ENCODE results near the gene PDZRN3. TPM values are rescaled to one million over a fixed set of nuclear protein-coding genes. Genes with fewer than 3 reads are reported as not detected.

The PDZRN3 gene
- total RNA-seq, 1 experiment from 2014 or later = 0.24 TPM

DNA sequence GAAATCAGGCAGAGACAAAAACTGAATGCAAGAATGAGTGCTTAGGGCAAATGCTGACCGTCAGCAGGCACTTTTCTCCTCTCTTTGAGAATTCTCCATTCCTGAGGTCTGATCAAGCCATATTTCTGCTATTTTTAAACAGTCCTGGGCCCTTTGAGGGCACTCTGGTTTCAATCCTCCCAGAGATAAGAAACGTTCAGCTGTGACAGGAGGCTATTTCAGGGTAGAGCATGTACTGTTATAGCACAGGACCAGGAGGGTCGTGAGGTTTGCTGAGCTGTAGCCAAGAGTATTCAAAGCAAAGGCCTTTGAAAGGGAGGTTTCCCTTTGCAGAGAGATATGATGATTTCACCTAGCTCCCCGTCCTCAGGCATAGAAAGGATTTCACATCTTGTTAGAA, 39.6 kb upstream of the PDZRN3 start:
- Histone ChIP-seq H3K27me3 (replicated peaks; ENCODE audit: insufficient read depth, low read depth, low read length, poor library complexity) (no peaks in the 10 kb centered on the region), H3K4me3 (ENCODE audit: low read depth, low read length, poor library complexity, severe bottlenecking) (no peak overlapping the region), H3K27ac (ENCODE audit: low read depth, low read length, poor library complexity, severe bottlenecking) (no peak overlapping the region), H3K4me1 (ENCODE audit: insufficient read depth, low read length, poor library complexity, severe bottlenecking) (no peaks in the 10 kb centered on the region), H3K36me3 (ENCODE audit: insufficient read depth, low read length, poor library complexity, severe bottlenecking) (no peaks in the 10 kb centered on the region), H3K9me3 (ENCODE audit: low read depth, low read length, poor library complexity, severe bottlenecking) (no peaks in the 10 kb centered on the region)
- TF ChIP-seq EZH2 (IDR thresholded peaks at IDR 0.05; ENCODE audit: borderline replicate concordance, low read depth, low read length, poor library complexity, severe bottlenecking) = no peak
- TF ChIP-seq, protein P1, sequence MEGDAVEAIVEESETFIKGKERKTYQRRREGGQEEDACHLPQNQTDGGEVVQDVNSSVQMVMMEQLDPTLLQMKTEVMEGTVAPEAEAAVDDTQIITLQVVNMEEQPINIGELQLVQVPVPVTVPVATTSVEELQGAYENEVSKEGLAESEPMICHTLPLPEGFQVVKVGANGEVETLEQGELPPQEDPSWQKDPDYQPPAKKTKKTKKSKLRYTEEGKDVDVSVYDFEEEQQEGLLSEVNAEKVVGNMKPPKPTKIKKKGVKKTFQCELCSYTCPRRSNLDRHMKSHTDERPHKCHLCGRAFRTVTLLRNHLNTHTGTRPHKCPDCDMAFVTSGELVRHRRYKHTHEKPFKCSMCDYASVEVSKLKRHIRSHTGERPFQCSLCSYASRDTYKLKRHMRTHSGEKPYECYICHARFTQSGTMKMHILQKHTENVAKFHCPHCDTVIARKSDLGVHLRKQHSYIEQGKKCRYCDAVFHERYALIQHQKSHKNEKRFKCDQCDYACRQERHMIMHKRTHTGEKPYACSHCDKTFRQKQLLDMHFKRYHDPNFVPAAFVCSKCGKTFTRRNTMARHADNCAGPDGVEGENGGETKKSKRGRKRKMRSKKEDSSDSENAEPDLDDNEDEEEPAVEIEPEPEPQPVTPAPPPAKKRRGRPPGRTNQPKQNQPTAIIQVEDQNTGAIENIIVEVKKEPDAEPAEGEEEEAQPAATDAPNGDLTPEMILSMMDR (conservative IDR thresholded peaks at IDR 0.05; ENCODE audit: low read depth, low read length) = no peak
- no TSS peak for BruUV-seq (replicated peaks)
- CTCF ChIA-PET = no interaction called here
- no peak for DNase-seq (ENCODE audit: low spot score)
- POLR2A ChIA-PET (ENCODE audit: low non-redundant PET) = no interaction called here
- intact Hi-C loops (cut with micrococcal nuclease; ENCODE audit: unreplicated experiment) = no loop called here

DNA sequence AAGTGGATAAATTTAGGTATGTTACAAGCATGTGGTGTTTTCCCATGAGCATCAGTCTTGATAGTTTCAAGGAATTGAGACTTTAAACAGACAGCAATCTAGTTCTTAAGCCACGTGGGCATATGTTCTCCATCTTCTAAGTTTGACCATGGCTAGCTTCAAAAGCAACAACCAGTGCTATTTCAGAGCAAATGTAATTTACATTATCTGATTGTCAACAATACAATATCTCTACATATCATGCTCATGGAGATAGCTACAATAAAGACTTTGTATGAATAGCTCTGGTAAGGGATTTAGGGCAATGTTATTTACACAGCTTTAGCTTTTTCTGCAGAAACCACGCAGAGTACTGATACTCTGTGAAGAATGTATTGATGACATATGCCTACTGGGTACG, 38.8 kb upstream of the PDZRN3 start:
- Histone ChIP-seq H3K36me3 (ENCODE audit: insufficient read depth, low read length, poor library complexity, severe bottlenecking) (no peaks in the 10 kb centered on the region), H3K9me3 (ENCODE audit: low read depth, low read length, poor library complexity, severe bottlenecking) (no peaks in the 10 kb centered on the region), H3K27me3 (replicated peaks; ENCODE audit: insufficient read depth, low read depth, low read length, poor library complexity) (no peaks in the 10 kb centered on the region), H3K27ac (ENCODE audit: low read depth, low read length, poor library complexity, severe bottlenecking) (no peak overlapping the region), H3K4me1 (ENCODE audit: insufficient read depth, low read length, poor library complexity, severe bottlenecking) (no peaks in the 10 kb centered on the region), H3K4me3 (ENCODE audit: low read depth, low read length, poor library complexity, severe bottlenecking) (no peak overlapping the region)
- TF ChIP-seq, protein P1 (conservative IDR thresholded peaks at IDR 0.05; ENCODE audit: low read depth, low read length) = no peak
- TF ChIP-seq EZH2 (IDR thresholded peaks at IDR 0.05; ENCODE audit: borderline replicate concordance, low read depth, low read length, poor library complexity, severe bottlenecking) = no peak
- no TSS peak for BruUV-seq (replicated peaks)
- ChIA-PET POLR2A (ENCODE audit: low non-redundant PET) (no interaction called here), CTCF (no interaction called here)
- no peak for DNase-seq (ENCODE audit: low spot score)
- intact Hi-C loops (cut with micrococcal nuclease; ENCODE audit: unreplicated experiment) = no loop called here

DNA sequence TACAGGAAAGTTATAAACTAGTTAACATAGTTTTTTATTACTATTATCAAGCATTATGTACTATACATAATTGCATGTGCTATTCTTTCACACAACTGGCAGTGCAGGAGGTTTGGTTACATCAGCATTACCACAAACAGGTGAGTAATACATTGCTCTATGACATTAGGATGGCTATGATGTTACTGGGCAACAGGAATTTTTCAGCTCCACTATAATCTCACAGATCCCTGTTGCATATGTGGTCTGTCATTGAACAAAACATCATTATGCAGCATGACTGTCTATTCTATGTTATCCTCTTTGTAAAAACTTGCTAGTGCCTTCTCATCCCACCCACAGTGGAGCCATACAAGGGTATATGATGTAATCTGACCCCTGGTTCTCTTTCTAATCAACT, 36.5 kb upstream of the PDZRN3 start:
- no TSS peak for BruUV-seq (replicated peaks)
- no peak for TF ChIP-seq EZH2 (IDR thresholded peaks at IDR 0.05; ENCODE audit: borderline replicate concordance, low read depth, low read length, poor library complexity, severe bottlenecking)
- TF ChIP-seq, protein P1 (conservative IDR thresholded peaks at IDR 0.05; ENCODE audit: low read depth, low read length) = no peak
- H3K27me3 ChIP-seq (replicated peaks; ENCODE audit: insufficient read depth, low read depth, low read length, poor library complexity) = no peaks in the 10 kb centered on the region
- intact Hi-C loops (cut with micrococcal nuclease; ENCODE audit: unreplicated experiment) = no loop called here
- no peak overlapping the region for H3K4me3 ChIP-seq (ENCODE audit: low read depth, low read length, poor library complexity, severe bottlenecking)
- no peaks in the 10 kb centered on the region for H3K9me3 ChIP-seq (ENCODE audit: low read depth, low read length, poor library complexity, severe bottlenecking)
- ChIA-PET POLR2A (ENCODE audit: low non-redundant PET) (no interaction called here), CTCF (no interaction called here)
- H3K27ac ChIP-seq (ENCODE audit: low read depth, low read length, poor library complexity, severe bottlenecking) = no peak overlapping the region
- no peaks in the 10 kb centered on the region for H3K4me1 ChIP-seq (ENCODE audit: insufficient read depth, low read length, poor library complexity, severe bottlenecking)
- no peaks in the 10 kb centered on the region for H3K36me3 ChIP-seq (ENCODE audit: insufficient read depth, low read length, poor library complexity, severe bottlenecking)
- DNase-seq (ENCODE audit: low spot score) = no peak

Data from A673 (cell line).